Activated T-helper 17 cell treated with anti-CD3 and anti-CD28 coated beads, Interleukin-2, amount 50 U/mL, for 72 hours (primary cell): ENCODE measurements around the gene OVCH2. TPM values are rescaled to one million over a fixed set of nuclear protein-coding genes. Genes with fewer than 3 reads are reported as not detected.

Experiments
- ATAC-seq: fragments of 150-1000 bp; cut with Tn5 transposase; replicated peaks from 2 replicates; pipeline ENCODE4 v1.10.0; 2021; ENCODE audit warnings: mild to moderate bottlenecking, moderate library complexity
- H3K27ac Mint-ChIP-seq: one replicate; pipeline ENCODE4 v1.8.0; 2022; ENCODE audit warnings: mixed read lengths
- H3K27me3 Mint-ChIP-seq: one replicate; pipeline ENCODE4 v1.8.0; 2022; ENCODE audit warnings: mixed read lengths
- H3K36me3 Mint-ChIP-seq: one replicate; pipeline ENCODE4 v1.8.0; 2022; ENCODE audit warnings: low read depth, mild to moderate bottlenecking, mixed read lengths
- H3K4me1 Mint-ChIP-seq: one replicate; pipeline ENCODE4 v1.8.0; 2022; ENCODE audit warnings: mixed read lengths
- H3K4me3 Mint-ChIP-seq: one replicate; pipeline ENCODE4 v1.8.0; 2022; ENCODE audit warnings: mild to moderate bottlenecking, mixed read lengths
- H3K9me3 Mint-ChIP-seq: one replicate; pipeline ENCODE4 v1.8.0; 2022; ENCODE audit warnings: mixed read lengths
- total RNA-seq, 2 donors: library from RNA; stranded (reverse); gene quantifications; one replicate each; pipeline ENCODE4 v1.2.3, GENCODE V29; 2022

Gene OVCH2
- total RNA-seq, 2 donors from 2014 or later, result not detected

- Mint-ChIP-seq H3K27me3 (peaks cover 47% of the 10 kb centered on the region), H3K36me3 (no peaks in the 10 kb centered on the region), H3K27ac (no peak overlapping the region), H3K9me3 (no peaks in the 10 kb centered on the region), H3K4me3 (no peak overlapping the region), H3K4me1 (peaks cover 6% of the 10 kb centered on the region)
- peak; percentile 8 for ATAC-seq
These were observed 28.5 kb downstream of the OVCH2 start for GRCh38 chr11:7677796-7678201.

- no peak overlapping the region for H3K4me3 Mint-ChIP-seq
- no peaks in the 10 kb centered on the region for H3K9me3 Mint-ChIP-seq
- H3K4me1 Mint-ChIP-seq, result peaks cover 6% of the 10 kb centered on the region
- H3K27ac Mint-ChIP-seq, result no peak overlapping the region
- H3K27me3 Mint-ChIP-seq, result peaks cover 49% of the 10 kb centered on the region
- no peaks in the 10 kb centered on the region for H3K36me3 Mint-ChIP-seq
- ATAC-seq, result peak; percentile 54
These were observed 29.2 kb downstream of the OVCH2 start for GRCh38 chr11:7677071-7677470.

GRCh38 chr11:7675631-7676030 lies 30.6 kb downstream of the OVCH2 start:
- Mint-ChIP-seq H3K27ac (no peak overlapping the region), H3K9me3 (no peaks in the 10 kb centered on the region), H3K27me3 (peaks cover 49% of the 10 kb centered on the region), H3K4me1 (peaks cover 6% of the 10 kb centered on the region), H3K36me3 (no peaks in the 10 kb centered on the region), H3K4me3 (no peak overlapping the region)
- no peak for ATAC-seq

- H3K36me3 Mint-ChIP-seq, result no peaks in the 10 kb centered on the region
- no peaks in the 10 kb centered on the region for H3K9me3 Mint-ChIP-seq
- H3K4me1 Mint-ChIP-seq, result peaks cover 6% of the 10 kb centered on the region
- ATAC-seq, result no peak
- H3K4me3 Mint-ChIP-seq, result peak overlapping the region; percentile 73
- peaks cover 43% of the 10 kb centered on the region for H3K27me3 Mint-ChIP-seq
- no peak overlapping the region for H3K27ac Mint-ChIP-seq
These were observed 32.4 kb downstream of the OVCH2 start for GRCh38 chr11:7673724-7674434.

GRCh38 chr11:7672960-7673723 lies 33.1 kb downstream of the OVCH2 start, which contains the start of gene CYB5R2:
TSS of gene CYB5R2 (minus strand) at chr11:7673500. CDS start at chr11:7672825, 675 bp downstream.
- Mint-ChIP-seq H3K9me3 (no peaks in the 10 kb centered on the region), H3K27me3 (peaks cover 39% of the 10 kb centered on the region)
- ATAC-seq, result no peak

GRCh38 chr11:7672276-7672959 lies 33.9 kb downstream of the OVCH2 start:
- Mint-ChIP-seq H3K9me3 (no peaks in the 10 kb centered on the region), H3K27ac (no peak overlapping the region), H3K27me3 (peaks cover 35% of the 10 kb centered on the region), H3K4me3 (peak overlapping the region; percentile 73), H3K36me3 (no peaks in the 10 kb centered on the region), H3K4me1 (peaks cover 6% of the 10 kb centered on the region)
- no peak for ATAC-seq

More at GRCh38 chr11:7672960-7673723, 33.1 kb downstream of the OVCH2 start, which contains the start of gene CYB5R2:
- H3K4me3 Mint-ChIP-seq, result peak within 1 kb of the TSS; percentile 73
- H3K27ac Mint-ChIP-seq, result no peak within 1 kb of the TSS
- peaks cover 6% of the 10 kb centered on the region for H3K4me1 Mint-ChIP-seq
- no peaks in the 10 kb centered on the region for H3K36me3 Mint-ChIP-seq

GRCh38 chr11:7671347-7672215 lies 34.7 kb downstream of the OVCH2 start:
- peak; percentile 76 for ATAC-seq
- no peaks in the 10 kb centered on the region for H3K4me1 Mint-ChIP-seq
- peak overlapping the region; percentile 73 for H3K4me3 Mint-ChIP-seq

GRCh38 chr11:7670641-7671040 lies 35.6 kb downstream of the OVCH2 start:
- Mint-ChIP-seq H3K4me3 (no peak overlapping the region), H3K4me1 (peaks cover 4% of the 10 kb centered on the region), H3K36me3 (no peaks in the 10 kb centered on the region), H3K27me3 (peaks cover 21% of the 10 kb centered on the region), H3K9me3 (no peaks in the 10 kb centered on the region), H3K27ac (no peak overlapping the region)
- peak; percentile 37 for ATAC-seq

More at GRCh38 chr11:7671347-7672215, 34.7 kb downstream of the OVCH2 start:
- H3K27ac Mint-ChIP-seq, result no peak overlapping the region
- no peaks in the 10 kb centered on the region for H3K9me3 Mint-ChIP-seq
- H3K27me3 Mint-ChIP-seq, result peaks cover 28% of the 10 kb centered on the region
- H3K36me3 Mint-ChIP-seq, result no peaks in the 10 kb centered on the region

GRCh38 chr11:7668911-7669310 lies 37.4 kb downstream of the OVCH2 start:
- Mint-ChIP-seq H3K9me3 (no peaks in the 10 kb centered on the region), H3K4me3 (no peak overlapping the region), H3K36me3 (no peaks in the 10 kb centered on the region), H3K27me3 (peaks cover 4% of the 10 kb centered on the region), H3K27ac (no peak overlapping the region), H3K4me1 (peaks cover 5% of the 10 kb centered on the region)
- ATAC-seq, result no peak

- Mint-ChIP-seq H3K27me3 (peaks cover 3% of the 10 kb centered on the region), H3K9me3 (no peaks in the 10 kb centered on the region), H3K27ac (no peak overlapping the region), H3K36me3 (no peaks in the 10 kb centered on the region), H3K4me1 (peaks cover 5% of the 10 kb centered on the region), H3K4me3 (no peak overlapping the region)
- no peak for ATAC-seq
These were observed 37.8 kb downstream of the OVCH2 start for GRCh38 chr11:7668464-7668863.

- Mint-ChIP-seq H3K36me3 (no peaks in the 10 kb centered on the region), H3K4me1 (peaks cover 5% of the 10 kb centered on the region), H3K27ac (no peak overlapping the region), H3K4me3 (no peak overlapping the region), H3K9me3 (no peaks in the 10 kb centered on the region), H3K27me3 (no peaks in the 10 kb centered on the region)
- ATAC-seq, result no peak
These were observed 38.8 kb downstream of the OVCH2 start for GRCh38 chr11:7667460-7667859.

- no peak for ATAC-seq
- Mint-ChIP-seq H3K9me3 (no peaks in the 10 kb centered on the region), H3K4me1 (peaks cover 5% of the 10 kb centered on the region), H3K27ac (no peak overlapping the region), H3K27me3 (no peaks in the 10 kb centered on the region), H3K4me3 (no peak overlapping the region), H3K36me3 (no peaks in the 10 kb centered on the region)
These were observed 39.9 kb downstream of the OVCH2 start for GRCh38 chr11:7666292-7666866.

GRCh38 chr11:7665473-7666291 lies 40.6 kb downstream of the OVCH2 start:
- Mint-ChIP-seq H3K4me3 (no peak overlapping the region), H3K27me3 (no peaks in the 10 kb centered on the region), H3K9me3 (no peaks in the 10 kb centered on the region), H3K36me3 (no peaks in the 10 kb centered on the region), H3K27ac (no peak overlapping the region), H3K4me1 (peaks cover 5% of the 10 kb centered on the region)
- peak; percentile 95 for ATAC-seq
